Mesodermal cell (in vitro differentiated cells): ENCODE measurements around the gene PLXNC1.
A peak's percentile ranks its signal among the peaks of the same experiment; 100 is the strongest.

Experiments used
- H3K27ac ChIP-seq: 2 replicates; pipeline ENCODE4 v1.7.0; 2013; ENCODE audit warnings: mild to moderate bottlenecking, low read depth, low read length, moderate library complexity; ENCODE audit not compliant: severe bottlenecking
- H3K36me3 ChIP-seq: 2 replicates; pipeline ENCODE4 v1.7.1; 2013; ENCODE audit warnings: mild to moderate bottlenecking, low read length, moderate library complexity; ENCODE audit not compliant: control insufficient read depth, insufficient read depth
- H3K4me1 ChIP-seq: one replicate; pipeline ENCODE4 v1.7.1; 2013; ENCODE audit warnings: mild to moderate bottlenecking, low read length; ENCODE audit not compliant: insufficient read depth, control insufficient read depth, poor library complexity, severe bottlenecking
- H3K4me3 ChIP-seq: 2 replicates; pipeline ENCODE4 v1.7.0; 2013; ENCODE audit warnings: low read length, control low read depth, mild to moderate bottlenecking; ENCODE audit not compliant: insufficient read depth, poor library complexity, severe bottlenecking; ENCODE audit errors: extremely low read depth
- H3K9me3 ChIP-seq: 2 replicates; pipeline ENCODE4 v1.7.1; 2013; ENCODE audit warnings: mild to moderate bottlenecking, low read length, moderate library complexity; ENCODE audit not compliant: control insufficient read depth
- WGBS, 2 experiments: methylation state at CpG; one replicate each; pipeline ENCODE4 v1.1.5; 2013; ENCODE audit warnings: missing lambda C conversion rate in 2 of 2; ENCODE audit not compliant: insufficient coverage in 2 of 2; 5-methylcytosine and 5-hydroxymethylcytosine counted together

The PLXNC1 gene

DNA sequence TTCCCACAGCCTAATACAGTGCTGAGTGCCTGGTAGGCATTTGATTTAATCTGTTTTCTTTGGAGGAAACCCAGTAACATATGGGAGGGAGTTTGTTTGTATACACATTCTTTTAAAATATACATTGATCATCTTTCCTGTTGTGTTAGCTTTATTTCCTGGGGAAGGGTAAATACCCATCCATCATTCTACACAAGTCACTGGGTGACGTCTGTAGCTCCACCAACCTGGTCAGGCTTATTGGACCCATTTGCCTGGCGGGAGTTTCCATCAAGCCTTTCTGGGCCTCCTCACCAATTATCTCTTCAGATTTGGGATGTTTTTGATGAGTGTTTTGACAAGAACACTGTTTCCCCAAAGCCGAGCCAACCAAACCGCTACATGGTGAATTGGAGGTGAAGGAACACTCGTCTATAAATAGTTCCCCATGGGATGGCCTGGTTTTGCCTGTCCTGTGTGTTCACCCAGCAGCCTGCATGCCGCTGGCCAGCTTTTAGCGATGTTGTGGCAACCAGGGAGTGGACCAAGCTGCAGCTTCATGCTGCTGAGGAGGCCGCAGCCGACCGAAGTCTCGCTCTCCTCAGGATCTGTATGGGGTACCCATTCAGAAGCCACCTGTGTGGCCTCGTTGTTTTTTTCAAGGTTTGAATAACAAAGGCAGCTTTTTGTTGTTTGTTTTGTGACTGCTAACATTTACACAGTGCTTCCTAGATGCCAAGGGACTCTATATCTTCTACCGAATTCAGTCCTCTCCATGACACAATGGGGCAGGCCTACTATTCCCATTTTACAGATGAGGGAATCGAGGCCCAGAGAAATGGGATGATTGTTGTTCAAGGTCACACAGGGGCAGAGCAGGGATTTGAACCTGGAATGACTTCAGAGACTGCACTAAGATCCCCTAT is 22.6 kb downstream of the PLXNC1 start:
- peak overlapping the region; percentile 91 for H3K27ac ChIP-seq
- H3K4me1 ChIP-seq = peaks cover 72% of the 10 kb centered on the region
- no peaks in the 10 kb centered on the region for H3K9me3 ChIP-seq
- H3K4me3 ChIP-seq = no peak overlapping the region
- WGBS, 2 experiments = 79 to 83% methylated on average over 10 to 11 of the region's 14 CpGs
- no peaks in the 10 kb centered on the region for H3K36me3 ChIP-seq

GRCh38 chr12:94171595-94171930 is 23.2 kb downstream of the PLXNC1 start:
- WGBS, 2 experiments = 87 to 88% methylated on average over 2 to 3 of the region's 5 CpGs
- no peak overlapping the region for H3K4me3 ChIP-seq
- peak overlapping the region; percentile 91 for H3K27ac ChIP-seq
- H3K36me3 ChIP-seq = no peaks in the 10 kb centered on the region
- peaks cover 73% of the 10 kb centered on the region for H3K4me1 ChIP-seq
- no peaks in the 10 kb centered on the region for H3K9me3 ChIP-seq

DNA sequence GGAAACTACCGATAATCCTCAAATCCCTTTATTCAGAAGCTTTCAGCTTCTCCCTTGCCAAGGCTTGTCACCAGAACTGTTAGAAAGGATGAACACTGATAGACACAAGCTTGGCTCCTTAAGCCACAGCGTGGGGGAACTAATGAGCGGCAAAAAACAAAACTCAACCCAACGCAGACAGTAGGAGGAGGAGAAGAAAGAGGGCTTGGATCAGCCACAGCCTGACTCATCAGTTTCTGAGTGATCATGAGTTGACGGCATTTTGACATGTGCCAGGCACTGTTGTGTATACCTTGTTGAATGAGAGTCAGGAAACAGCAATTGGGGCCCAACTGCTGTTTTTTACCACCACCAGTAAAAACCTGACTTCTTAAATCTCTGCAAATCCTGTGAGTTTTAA is 23.7 kb downstream of the PLXNC1 start:
- Histone ChIP-seq H3K4me3 (no peak overlapping the region), H3K9me3 (no peaks in the 10 kb centered on the region), H3K36me3 (no peaks in the 10 kb centered on the region), H3K27ac (peak overlapping the region; percentile 91), H3K4me1 (peaks cover 73% of the 10 kb centered on the region)
- WGBS, 2 experiments = 49 to 78% methylated on average over 4 to 5 of the region's 5 CpGs

- no peak overlapping the region for H3K4me3 ChIP-seq
- H3K4me1 ChIP-seq = peaks cover 65% of the 10 kb centered on the region
- peaks cover 5% of the 10 kb centered on the region for H3K9me3 ChIP-seq
- H3K27ac ChIP-seq = peak overlapping the region; percentile 91
- whole genome bisulfite sequencing, 2 experiments = 72 to 88% methylated on average over 7 to 9 of the region's 9 CpGs
- no peaks in the 10 kb centered on the region for H3K36me3 ChIP-seq
Observed at GRCh38 chr12:94172973-94173372, 24.6 kb downstream of the PLXNC1 start.

- 92 to 93% methylated on average over 5 to 6 of the region's 7 CpGs for WGBS, 2 experiments
Observed at GRCh38 chr12:94173660-94174265, 25.4 kb downstream of the PLXNC1 start.

GRCh38 chr12:94174576-94174975 is 26.2 kb downstream of the PLXNC1 start:
- WGBS, 2 experiments = 100% methylated on average over 1 of the region's 1 CpG
- no peaks in the 10 kb centered on the region for H3K36me3 ChIP-seq
- no peak overlapping the region for H3K27ac ChIP-seq
- H3K4me3 ChIP-seq = no peak overlapping the region
- peaks cover 53% of the 10 kb centered on the region for H3K4me1 ChIP-seq
- H3K9me3 ChIP-seq = peaks cover 9% of the 10 kb centered on the region

More at GRCh38 chr12:94173660-94174265, 25.4 kb downstream of the PLXNC1 start:
- H3K4me3 ChIP-seq = no peak overlapping the region
- H3K9me3 ChIP-seq = peaks cover 9% of the 10 kb centered on the region
- H3K4me1 ChIP-seq = peaks cover 57% of the 10 kb centered on the region
- H3K27ac ChIP-seq = peak overlapping the region; percentile 20
- H3K36me3 ChIP-seq = no peaks in the 10 kb centered on the region

DNA sequence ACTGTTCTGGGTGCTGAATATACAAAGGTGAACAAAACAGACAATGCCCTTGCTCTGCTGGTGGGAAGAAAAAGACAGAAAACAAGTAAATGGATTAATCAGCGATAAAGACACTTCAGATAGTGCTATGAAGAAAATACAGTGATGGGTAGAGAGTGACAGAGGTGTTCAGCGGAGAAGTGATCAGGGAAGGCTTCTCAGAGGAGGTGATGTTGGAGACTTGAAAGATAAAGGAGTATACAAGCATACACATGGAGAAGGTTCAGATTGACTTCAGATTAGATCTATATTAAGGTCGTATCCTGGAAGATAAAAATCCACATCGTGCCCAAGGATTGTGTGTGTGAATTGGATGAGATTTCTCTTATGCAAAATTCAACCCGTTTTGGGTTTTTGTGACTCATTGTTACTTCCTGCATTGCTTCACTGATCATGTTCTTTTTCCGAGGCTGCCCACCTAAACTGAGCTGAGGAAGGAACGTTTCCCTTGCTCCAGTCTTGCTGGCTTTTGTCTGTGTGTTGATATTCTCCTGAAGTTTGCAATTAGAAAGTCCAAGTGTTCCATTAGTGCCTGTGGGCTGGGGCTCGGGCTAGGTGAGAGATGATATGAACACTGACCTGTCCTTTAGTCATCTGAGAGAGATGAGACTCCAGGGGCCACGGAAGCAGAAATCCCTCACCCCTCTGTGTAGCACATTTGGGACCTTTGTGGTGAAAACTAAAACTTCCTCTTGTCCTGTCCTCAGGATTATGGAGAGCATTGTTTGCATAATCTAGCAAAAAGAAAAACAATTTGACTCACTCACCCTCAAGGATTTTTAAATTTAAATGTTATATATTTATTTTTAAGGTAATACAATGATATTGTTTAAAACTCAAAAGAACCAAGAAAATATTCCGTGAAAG is 27.6 kb downstream of the PLXNC1 start:
- 73 to 94% methylated on average over 3 to 8 of the region's 10 CpGs for WGBS, 2 experiments
- Histone ChIP-seq H3K4me1 (peaks cover 41% of the 10 kb centered on the region), H3K9me3 (peaks cover 9% of the 10 kb centered on the region), H3K27ac (no peak overlapping the region), H3K36me3 (no peaks in the 10 kb centered on the region), H3K4me3 (no peak overlapping the region)

DNA sequence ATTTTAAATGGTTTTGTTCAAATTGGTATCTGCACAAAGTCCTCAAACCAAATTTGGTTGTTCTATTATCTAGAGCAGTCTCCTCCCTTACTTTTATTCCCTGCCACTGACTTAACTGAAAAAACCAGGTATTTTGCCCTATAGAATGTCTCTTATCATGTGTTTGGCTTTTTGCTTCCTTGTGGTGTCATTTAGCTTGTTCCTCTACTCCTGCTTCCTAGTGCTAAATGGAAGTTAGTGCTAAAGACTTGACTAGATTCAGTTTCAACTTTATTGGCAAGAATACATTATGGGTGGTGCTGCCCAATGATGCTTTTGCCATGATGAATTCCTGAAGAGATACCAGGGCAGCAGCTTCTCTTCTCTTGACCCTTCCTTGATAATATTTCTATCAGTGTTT is 29.7 kb downstream of the PLXNC1 start:
- peaks cover 23% of the 10 kb centered on the region for H3K4me1 ChIP-seq
- peaks cover 9% of the 10 kb centered on the region for H3K9me3 ChIP-seq
- H3K36me3 ChIP-seq = no peaks in the 10 kb centered on the region
- no peak overlapping the region for H3K4me3 ChIP-seq
- no peak overlapping the region for H3K27ac ChIP-seq

GRCh38 chr12:94178882-94179281 is 30.5 kb downstream of the PLXNC1 start:
- Histone ChIP-seq H3K27ac (no peak overlapping the region), H3K4me3 (no peak overlapping the region), H3K4me1 (peaks cover 14% of the 10 kb centered on the region), H3K9me3 (peaks cover 9% of the 10 kb centered on the region), H3K36me3 (no peaks in the 10 kb centered on the region)
- WGBS, 2 experiments = 100% methylated on average over 3 of the region's 3 CpGs; no CpG with 5 or more reads in 1 of the 2 experiments

- Histone ChIP-seq H3K9me3 (peaks cover 9% of the 10 kb centered on the region), H3K4me3 (no peak overlapping the region), H3K36me3 (no peaks in the 10 kb centered on the region), H3K27ac (no peak overlapping the region), H3K4me1 (peaks cover 9% of the 10 kb centered on the region)
- WGBS, 2 experiments = 60 to 72% methylated on average over 2 of the region's 3 CpGs
Observed at GRCh38 chr12:94179723-94180122, 31.3 kb downstream of the PLXNC1 start.
